DOHH2 (cell line): Measurements from ENCODE around the gene DOCK6.

Source experiments
- H3F3A ChIP-seq: fragments of 200-600 bp; sonication (generic), shearing (Covaris generic); 2 replicates; pipeline ENCODE4 v1.6.0; 2016; ENCODE audit warnings: antibody characterized with exemption, mild to moderate bottlenecking; ENCODE audit not compliant: control insufficient read depth, insufficient read depth
- H3K27ac ChIP-seq: fragments of 200-600 bp; sonication (generic); 2 replicates; pipeline ENCODE4 v1.5.1; 2014; ENCODE audit warnings: low read depth, mild to moderate bottlenecking, low read length, moderate library complexity
- H3K27me3 ChIP-seq: fragments of 200-600 bp; sonication (generic); 2 replicates; pipeline ENCODE4 v1.6.1; 2014; ENCODE audit warnings: mild to moderate bottlenecking, low read length, mixed read lengths; ENCODE audit not compliant: control insufficient read depth
- H3K36me3 ChIP-seq: fragments of 200-600 bp; sonication (generic); 2 replicates; pipeline ENCODE4 v1.6.1; 2014; ENCODE audit warnings: mild to moderate bottlenecking, low read length, moderate library complexity, mixed read lengths; ENCODE audit not compliant: control insufficient read depth
- H3K4me1 ChIP-seq: fragments of 200-600 bp; sonication (generic); 2 replicates; pipeline ENCODE4 v1.6.1; 2014; ENCODE audit warnings: mild to moderate bottlenecking, low read length, mixed read lengths; ENCODE audit not compliant: control insufficient read depth
- H3K4me2 ChIP-seq: fragments of 200-600 bp; sonication (generic); 2 replicates; pipeline ENCODE4 v1.6.0; 2014; ENCODE audit warnings: mild to moderate bottlenecking, low read length, moderate library complexity
- H3K4me3 ChIP-seq: fragments of 200-600 bp; sonication (generic); 2 replicates; pipeline ENCODE4 v1.5.1; 2014; ENCODE audit warnings: mild to moderate bottlenecking, low read length, mixed read lengths
- H3K79me2 ChIP-seq: fragments of 200-600 bp; sonication (generic); 2 replicates; pipeline ENCODE4 v1.6.1; 2014; ENCODE audit warnings: mild to moderate bottlenecking, low read length, mixed read lengths; ENCODE audit not compliant: control insufficient read depth
- H3K9me2 ChIP-seq: fragments of 200-600 bp; sonication (generic); replicated peaks from 2 replicates; pipeline ENCODE4 v1.6.1; 2014; ENCODE audit warnings: mild to moderate bottlenecking, low read length, mixed read lengths; ENCODE audit not compliant: control insufficient read depth
- H3K9me3 ChIP-seq: fragments of 200-600 bp; sonication (generic); 2 replicates; pipeline ENCODE4 v1.6.1; 2014; ENCODE audit warnings: antibody characterized with exemption, low read length, mixed read lengths; ENCODE audit not compliant: control insufficient read depth, insufficient read depth
- H4K20me1 ChIP-seq: fragments of 200-600 bp; sonication (generic); 2 replicates; pipeline ENCODE4 v1.6.0; 2014; ENCODE audit warnings: low read depth, mild to moderate bottlenecking, antibody characterized with exemption, low read length, moderate library complexity; ENCODE audit not compliant: control insufficient read depth, insufficient read depth
- EZH2phosphoT487 ChIP-seq: fragments of 200-600 bp; sonication (generic); IDR thresholded peaks from 2 replicates; pipeline ENCODE4 v1.6.1; 2017; ENCODE audit warnings: borderline replicate concordance, mild to moderate bottlenecking, antibody characterized with exemption, low read length, moderate library complexity, mixed read lengths
- TF ChIP-seq, protein P1 (sequence below): fragments of 200-600 bp; sonication (generic); IDR thresholded peaks from one replicate; pipeline ENCODE4 v1.5.1; 2014; ENCODE audit warnings: antibody characterized with exemption, mild to moderate bottlenecking, low read depth, low read length; ENCODE audit not compliant: poor library complexity, severe bottlenecking

The DOCK6 gene

DNA sequence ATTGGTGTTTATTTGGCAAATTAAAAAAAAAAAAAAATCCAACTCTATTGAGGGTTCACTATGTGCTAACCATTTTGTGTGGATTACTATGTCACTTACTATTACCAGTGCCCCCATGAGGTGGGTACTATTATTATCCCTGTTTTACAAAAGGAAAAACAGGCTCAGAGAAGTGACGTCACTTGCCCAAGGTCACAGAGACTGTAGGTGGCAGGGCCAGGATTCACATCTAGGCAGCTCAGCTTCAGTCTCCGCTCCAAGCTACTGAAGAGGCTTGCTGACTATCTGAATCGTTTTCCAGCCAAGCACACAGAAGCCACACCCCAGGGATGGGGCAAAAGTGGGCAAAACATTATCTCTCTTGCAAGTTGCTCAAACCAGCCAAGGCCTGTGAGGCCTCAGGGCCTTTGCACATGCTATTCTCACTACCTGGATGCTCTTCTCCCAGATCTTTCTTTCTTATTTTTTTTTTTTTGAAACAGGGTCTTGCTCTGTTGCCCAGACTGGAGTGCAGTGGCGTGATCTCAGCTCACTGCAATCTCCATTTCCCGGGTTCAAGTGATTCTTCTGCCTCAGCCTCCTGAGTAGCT is 27.7 kb downstream of the DOCK6 start:
- Histone ChIP-seq H3K36me3 (peaks cover 18% of the 10 kb centered on the region), H3K9me3 (no peaks in the 10 kb centered on the region), H3K4me3 (no peak overlapping the region), H3K27ac (no peak overlapping the region), H3K4me1 (peaks cover 10% of the 10 kb centered on the region), H3K4me2 (no peak overlapping the region), H3K27me3 (no peaks in the 10 kb centered on the region), H4K20me1 (no peaks in the 10 kb centered on the region), H3F3A (no peaks in the 10 kb centered on the region), H3K9me2 (no peaks in the 10 kb centered on the region), H3K79me2 (no peaks in the 10 kb centered on the region)
- TF ChIP-seq EZH2phosphoT487, result no peak
- TF ChIP-seq, protein P1, sequence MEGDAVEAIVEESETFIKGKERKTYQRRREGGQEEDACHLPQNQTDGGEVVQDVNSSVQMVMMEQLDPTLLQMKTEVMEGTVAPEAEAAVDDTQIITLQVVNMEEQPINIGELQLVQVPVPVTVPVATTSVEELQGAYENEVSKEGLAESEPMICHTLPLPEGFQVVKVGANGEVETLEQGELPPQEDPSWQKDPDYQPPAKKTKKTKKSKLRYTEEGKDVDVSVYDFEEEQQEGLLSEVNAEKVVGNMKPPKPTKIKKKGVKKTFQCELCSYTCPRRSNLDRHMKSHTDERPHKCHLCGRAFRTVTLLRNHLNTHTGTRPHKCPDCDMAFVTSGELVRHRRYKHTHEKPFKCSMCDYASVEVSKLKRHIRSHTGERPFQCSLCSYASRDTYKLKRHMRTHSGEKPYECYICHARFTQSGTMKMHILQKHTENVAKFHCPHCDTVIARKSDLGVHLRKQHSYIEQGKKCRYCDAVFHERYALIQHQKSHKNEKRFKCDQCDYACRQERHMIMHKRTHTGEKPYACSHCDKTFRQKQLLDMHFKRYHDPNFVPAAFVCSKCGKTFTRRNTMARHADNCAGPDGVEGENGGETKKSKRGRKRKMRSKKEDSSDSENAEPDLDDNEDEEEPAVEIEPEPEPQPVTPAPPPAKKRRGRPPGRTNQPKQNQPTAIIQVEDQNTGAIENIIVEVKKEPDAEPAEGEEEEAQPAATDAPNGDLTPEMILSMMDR, result no peak

DNA sequence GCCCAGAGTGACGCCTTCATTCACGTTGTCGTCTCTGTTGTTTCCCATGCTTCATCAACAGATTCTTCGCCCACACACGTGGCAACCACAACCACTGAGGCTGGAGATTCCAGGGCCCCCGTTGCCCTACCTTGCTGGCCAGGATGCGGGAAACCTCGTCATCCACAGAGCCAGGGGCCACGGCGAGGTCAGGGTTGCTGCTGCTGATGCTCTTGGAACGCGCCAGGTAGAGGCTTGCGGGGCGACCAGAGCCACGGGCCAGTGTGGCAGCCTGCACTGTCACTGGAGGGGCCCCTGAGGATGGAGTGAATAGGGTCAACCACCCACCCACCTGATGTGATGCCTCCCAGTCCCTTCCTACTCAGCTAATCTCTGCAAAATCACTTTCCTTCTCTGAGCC is 29.3 kb downstream of the DOCK6 start:
- Histone ChIP-seq H3K4me2 (no peak overlapping the region), H4K20me1 (no peaks in the 10 kb centered on the region), H3K27ac (no peak overlapping the region), H3K36me3 (peaks cover 14% of the 10 kb centered on the region), H3K4me3 (no peak overlapping the region), H3K9me2 (no peaks in the 10 kb centered on the region), H3K4me1 (peaks cover 10% of the 10 kb centered on the region), H3F3A (no peaks in the 10 kb centered on the region), H3K27me3 (no peaks in the 10 kb centered on the region), H3K9me3 (no peaks in the 10 kb centered on the region), H3K79me2 (no peaks in the 10 kb centered on the region)
- TF ChIP-seq, protein P1, result no peak
- no peak for TF ChIP-seq EZH2phosphoT487

DNA sequence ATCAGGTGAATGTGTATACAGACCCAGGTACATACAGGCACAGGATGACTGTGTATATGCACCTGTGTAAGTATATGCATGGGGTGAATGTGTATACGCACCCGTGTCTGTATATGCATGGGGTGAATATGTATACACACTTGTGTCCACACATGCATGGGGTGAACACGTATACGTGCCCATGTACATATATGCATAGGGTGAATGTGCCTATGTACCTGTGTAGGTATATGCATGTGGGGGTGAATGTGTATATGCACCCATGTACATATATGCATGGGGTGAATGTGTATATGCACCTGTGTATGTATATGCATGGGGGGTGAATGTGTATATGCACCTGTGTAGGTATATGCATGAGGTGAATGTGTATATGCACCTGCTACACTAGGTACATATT is 29.8 kb downstream of the DOCK6 start:
- Histone ChIP-seq H3K79me2 (no peaks in the 10 kb centered on the region), H4K20me1 (no peaks in the 10 kb centered on the region), H3K27me3 (no peaks in the 10 kb centered on the region), H3K4me2 (no peak overlapping the region), H3K27ac (no peak overlapping the region), H3K9me2 (no peaks in the 10 kb centered on the region), H3K9me3 (no peaks in the 10 kb centered on the region), H3K36me3 (peaks cover 14% of the 10 kb centered on the region), H3F3A (no peaks in the 10 kb centered on the region), H3K4me1 (peaks cover 13% of the 10 kb centered on the region), H3K4me3 (no peak overlapping the region)
- TF ChIP-seq, protein P1, result no peak
- no peak for TF ChIP-seq EZH2phosphoT487
